Loucy (cell line): Measurements from ENCODE around the gene OTOR.

ENCODE experiments used
- H2AFZ ChIP-seq: fragments of 200-600 bp; sonication (generic); 2 replicates; pipeline ENCODE4 v1.6.0; 2016; ENCODE audit warnings: antibody characterized with exemption, mild to moderate bottlenecking, low read length, moderate library complexity
- H3F3A ChIP-seq: fragments of 200-600 bp; 2 replicates; pipeline ENCODE4 v1.6.0; 2016; ENCODE audit warnings: antibody characterized with exemption, low read depth, mild to moderate bottlenecking
- H3K27me3 ChIP-seq: fragments of 200-600 bp; sonication (generic); 2 replicates; pipeline ENCODE4 v1.6.1; 2014; ENCODE audit warnings: low read length, mild to moderate bottlenecking; ENCODE audit not compliant: insufficient read depth, poor library complexity, severe bottlenecking
- H3K36me3 ChIP-seq: fragments of 200-600 bp; sonication (generic); 2 replicates; pipeline ENCODE4 v1.6.1; 2016; ENCODE audit warnings: low read length; ENCODE audit not compliant: insufficient read depth
- H3K4me1 ChIP-seq: fragments of 200-600 bp; sonication (generic); 2 replicates; pipeline ENCODE4 v1.5.1; 2014; ENCODE audit warnings: low read length, mild to moderate bottlenecking; ENCODE audit not compliant: insufficient read depth, poor library complexity, severe bottlenecking
- H3K4me2 ChIP-seq: fragments of 200-600 bp; sonication (generic); 2 replicates; pipeline ENCODE4 v1.6.0; 2014; ENCODE audit warnings: antibody characterized with exemption, low read length, low read depth, mild to moderate bottlenecking; ENCODE audit not compliant: poor library complexity, severe bottlenecking
- H3K4me3 ChIP-seq: fragments of 200-600 bp; sonication (generic); 2 replicates; pipeline ENCODE4 v1.5.1; 2014; ENCODE audit warnings: low read length, mild to moderate bottlenecking, mixed read lengths; ENCODE audit not compliant: poor library complexity, severe bottlenecking
- H3K79me2 ChIP-seq: fragments of 200-600 bp; sonication (generic); 2 replicates; pipeline ENCODE4 v1.6.1; 2014; ENCODE audit warnings: low read length; ENCODE audit not compliant: insufficient read depth
- H3K9ac ChIP-seq: fragments of 200-600 bp; sonication (generic); 2 replicates; pipeline ENCODE4 v1.6.0; 2014; ENCODE audit warnings: mild to moderate bottlenecking, low read depth, low read length, moderate library complexity; ENCODE audit not compliant: poor library complexity, severe bottlenecking
- H3K9me2 ChIP-seq: fragments of 200-600 bp; sonication (generic); replicated peaks from 2 replicates; pipeline ENCODE4 v1.6.1; 2016; ENCODE audit warnings: low read depth, low read length, mixed read lengths
- H3K9me3 ChIP-seq: fragments of 200-600 bp; sonication (generic); 2 replicates; pipeline ENCODE4 v1.6.1; 2014; ENCODE audit warnings: mild to moderate bottlenecking, antibody characterized with exemption, low read length, low read depth; ENCODE audit not compliant: insufficient read depth
- H4K20me1 ChIP-seq: fragments of 200-600 bp; sonication (generic); 2 replicates; pipeline ENCODE4 v1.6.0; 2014; ENCODE audit warnings: antibody characterized with exemption, low read length, mild to moderate bottlenecking; ENCODE audit not compliant: insufficient read depth, poor library complexity, severe bottlenecking
- EZH2phosphoT487 ChIP-seq: fragments of 200-600 bp; IDR thresholded peaks from 2 replicates; pipeline ENCODE4 v1.6.1; 2018; ENCODE audit warnings: antibody characterized with exemption, mild to moderate bottlenecking, moderate library complexity, borderline replicate concordance
- TF ChIP-seq, protein P1 (sequence below): fragments of 200-600 bp; sonication (generic); conservative IDR thresholded peaks from 2 replicates; pipeline ENCODE4 v1.5.1; 2014; ENCODE audit warnings: mild to moderate bottlenecking, antibody characterized with exemption, low read length

Gene OTOR

DNA sequence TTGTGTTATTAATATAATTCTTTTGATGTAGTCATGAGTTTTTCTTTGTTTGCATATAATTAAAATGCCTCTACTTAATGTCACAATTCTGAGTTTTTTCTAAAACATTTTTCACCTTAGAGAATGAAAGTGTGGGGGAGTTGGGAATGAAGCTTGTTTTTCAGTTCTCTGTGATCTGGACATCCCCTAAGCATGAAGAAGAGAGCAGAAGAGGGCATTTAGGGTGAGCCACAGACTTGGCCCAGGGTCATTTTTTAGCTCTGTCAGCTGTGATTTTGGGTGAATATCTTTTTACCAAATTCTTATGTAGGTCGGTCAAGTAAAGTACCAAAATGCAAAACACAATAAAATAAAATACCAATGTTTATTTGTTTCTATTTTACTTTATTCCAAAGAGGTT lies 3.9 kb downstream of the OTOR start:
- H3K4me3 ChIP-seq, result no peak overlapping the region

DNA sequence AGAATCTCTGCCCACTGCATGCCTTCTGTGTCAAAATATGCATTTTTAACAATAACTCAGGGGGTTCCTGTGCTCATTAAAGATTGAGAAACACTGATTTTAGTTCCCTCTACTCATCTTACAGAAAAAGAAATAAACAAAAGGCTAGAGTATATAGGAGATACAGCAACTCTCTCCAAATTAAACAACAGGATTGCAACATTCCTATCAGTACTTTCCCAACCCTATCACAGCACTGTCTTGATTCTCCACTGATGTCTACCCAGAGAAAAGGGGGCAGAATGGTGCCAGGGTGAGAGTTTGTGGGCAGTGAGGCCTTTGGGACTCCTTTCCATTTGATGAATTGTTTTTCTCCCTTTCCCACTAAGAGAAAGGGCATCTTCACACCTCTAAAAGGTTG lies 4.7 kb downstream of the OTOR start:
- Histone ChIP-seq H2AFZ (no peak overlapping the region), H3K4me1 (no peaks in the 10 kb centered on the region), H3K4me3 (no peak overlapping the region), H3K9me2 (no peaks in the 10 kb centered on the region), H3K9me3 (peaks cover 2% of the 10 kb centered on the region; the same call in 1 of the 2 replicates), H3F3A (no peaks in the 10 kb centered on the region), H3K36me3 (no peaks in the 10 kb centered on the region), H3K79me2 (no peaks in the 10 kb centered on the region), H3K9ac (no peak overlapping the region), H4K20me1 (no peaks in the 10 kb centered on the region), H3K27me3 (peaks cover 4% of the 10 kb centered on the region), H3K4me2 (no peak overlapping the region)
- TF ChIP-seq, protein P1, sequence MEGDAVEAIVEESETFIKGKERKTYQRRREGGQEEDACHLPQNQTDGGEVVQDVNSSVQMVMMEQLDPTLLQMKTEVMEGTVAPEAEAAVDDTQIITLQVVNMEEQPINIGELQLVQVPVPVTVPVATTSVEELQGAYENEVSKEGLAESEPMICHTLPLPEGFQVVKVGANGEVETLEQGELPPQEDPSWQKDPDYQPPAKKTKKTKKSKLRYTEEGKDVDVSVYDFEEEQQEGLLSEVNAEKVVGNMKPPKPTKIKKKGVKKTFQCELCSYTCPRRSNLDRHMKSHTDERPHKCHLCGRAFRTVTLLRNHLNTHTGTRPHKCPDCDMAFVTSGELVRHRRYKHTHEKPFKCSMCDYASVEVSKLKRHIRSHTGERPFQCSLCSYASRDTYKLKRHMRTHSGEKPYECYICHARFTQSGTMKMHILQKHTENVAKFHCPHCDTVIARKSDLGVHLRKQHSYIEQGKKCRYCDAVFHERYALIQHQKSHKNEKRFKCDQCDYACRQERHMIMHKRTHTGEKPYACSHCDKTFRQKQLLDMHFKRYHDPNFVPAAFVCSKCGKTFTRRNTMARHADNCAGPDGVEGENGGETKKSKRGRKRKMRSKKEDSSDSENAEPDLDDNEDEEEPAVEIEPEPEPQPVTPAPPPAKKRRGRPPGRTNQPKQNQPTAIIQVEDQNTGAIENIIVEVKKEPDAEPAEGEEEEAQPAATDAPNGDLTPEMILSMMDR, result no peak
- TF ChIP-seq EZH2phosphoT487, result no peak

More for the DNA sequence above, 3.9 kb downstream of the OTOR start:
- Histone ChIP-seq H3K4me1 (no peaks in the 10 kb centered on the region), H3K27me3 (peaks cover 4% of the 10 kb centered on the region), H3K36me3 (no peaks in the 10 kb centered on the region), H3K9me2 (no peaks in the 10 kb centered on the region), H3K4me2 (no peak overlapping the region), H3F3A (no peaks in the 10 kb centered on the region), H3K79me2 (no peaks in the 10 kb centered on the region), H3K9ac (no peak overlapping the region), H3K9me3 (peaks cover 2% of the 10 kb centered on the region; the same call in 1 of the 2 replicates), H2AFZ (no peak overlapping the region), H4K20me1 (no peaks in the 10 kb centered on the region)
- TF ChIP-seq, protein P1, result no peak
- TF ChIP-seq EZH2phosphoT487, result no peak

DNA sequence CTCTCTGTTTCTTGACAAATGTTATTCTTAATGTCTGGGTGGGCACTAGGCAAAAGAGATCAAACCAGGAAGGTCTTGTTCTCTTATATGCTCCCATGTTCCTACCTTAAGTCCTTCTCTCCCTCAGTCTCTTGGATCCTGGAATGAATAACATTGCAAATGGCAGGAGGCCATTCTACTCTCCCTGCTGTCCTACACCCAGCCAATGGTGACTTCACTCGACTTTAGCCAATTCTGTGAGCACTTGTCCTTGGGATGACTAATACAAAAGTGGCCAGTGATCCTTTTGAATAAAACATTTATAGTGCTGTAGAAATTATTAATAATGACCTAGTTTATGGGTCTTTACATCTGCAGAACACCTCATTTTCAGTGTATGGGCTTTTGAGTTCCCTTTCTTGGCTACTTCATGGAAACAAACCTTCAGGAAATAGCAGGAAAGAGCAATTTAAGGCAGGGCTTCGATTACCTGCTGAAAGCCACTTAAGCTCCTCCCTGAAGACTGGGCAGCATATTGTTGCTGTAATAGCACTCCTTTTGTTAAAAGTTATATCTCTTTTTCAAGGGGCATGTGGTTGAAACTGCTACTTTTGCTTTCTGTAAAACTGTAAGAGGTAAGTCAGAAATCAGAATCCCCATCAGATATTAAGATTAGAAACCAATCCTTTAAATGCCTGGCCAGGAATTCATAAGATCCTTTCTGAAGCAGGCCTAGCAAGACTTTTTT lies 10.5 kb downstream of the OTOR start:
- no peak overlapping the region for H2AFZ ChIP-seq
- H3K4me1 ChIP-seq, result no peaks in the 10 kb centered on the region
- no peak overlapping the region for H3K4me2 ChIP-seq

More for the DNA sequence above, 10.5 kb downstream of the OTOR start:
- H3K9me3 ChIP-seq, result peaks cover 2% of the 10 kb centered on the region; the same call in 1 of the 2 replicates
- H4K20me1 ChIP-seq, result no peaks in the 10 kb centered on the region
- H3K9me2 ChIP-seq, result no peaks in the 10 kb centered on the region
- H3K36me3 ChIP-seq, result no peaks in the 10 kb centered on the region
- no peaks in the 10 kb centered on the region for H3K79me2 ChIP-seq
- no peaks in the 10 kb centered on the region for H3K27me3 ChIP-seq
- H3K9ac ChIP-seq, result no peak overlapping the region
- H3F3A ChIP-seq, result no peaks in the 10 kb centered on the region
- TF ChIP-seq, protein P1, result no peak
- no peak overlapping the region for H3K4me3 ChIP-seq
